Heart left ventricle (tissue), 13 donors: ENCODE measurements around the gene ANO4.

ENCODE experiments used
- CTCF ChIP-seq, 12 donors: fragments of 200-600 bp; sonication (generic) in 4 of 12; IDR thresholded peaks; one replicate each; pipeline versions ENCODE4 v1.5.0 to v1.8.0; 2018 to 2022; ENCODE audit warnings: antibody characterized with exemption in 12 of 12, mild to moderate bottlenecking in 5 of 12
- POLR2A ChIP-seq, 2 donors: fragments of 450-650 bp; IDR thresholded peaks; one replicate each; pipeline ENCODE4 v1.6.1; 2017; ENCODE audit warnings: antibody characterized with exemption in 2 of 2, mild to moderate bottlenecking in 2 of 2, moderate library complexity in 2 of 2
- donor health status: ischemic (EF 13 %, LVEDD 7.1; RV severe dilation, severe dysfunction).
- donor health status: DM: no; HTN: yes; CAD: no.
- donor health status: DM: no; HTN: no; CAD: no.
- donor health status: ischemic (EF 25% LVEDD 6.9; RV normal size, moderate dysfunction).
- donor health status: ischemic (EF 25% LVEDD 5.7; RV mildly dilated, moderate dysfunction).
- donor health status: ischemic (EF 35%, LVEDD 5.7; RV mildly dilated, moderate dysfunction).
- donor health status: nonischemic (EF 11% LVEDD 7.7; RV severe dilation, severe dysfunction).
- donor health status: DM: yes; HTN: yes; CAD: no.
- donor health status: PGD.
- donor health status: ischemic (EF 29% LVEDD 5.4; RV normal size, mild dysfunction).
- donor health status: nonischemic (EF 23%, LVEDD 6.1; RV moderate dilation, normal function).

GRCh38 chr12:101044512-101045059 is 250.0 kb downstream of the ANO4 start:
- TF ChIP-seq CTCF (IDR thresholded peaks at IDR 0.05) (no peak), POLR2A (IDR thresholded peaks at IDR 0.05) (no peak)
